Rectal smooth muscle tissue (tissue), 1 donor: ENCODE measurements around the gene WASHC2A.
"Not testable (repeated sequence)": the region's sequence is repeated elsewhere in the genome, so short reads cannot be mapped to it uniquely, and the experiment has no call there.

Source experiments
- H3K27ac ChIP-seq: one replicate; pipeline ENCODE4 v1.7.0; 2013; ENCODE audit warnings: low read depth, low read length, inconsistent platforms
- H3K27me3 ChIP-seq: one replicate; pipeline ENCODE4 v1.7.0; 2013; ENCODE audit warnings: low read length; ENCODE audit not compliant: control insufficient read depth, insufficient read depth
- H3K36me3 ChIP-seq: one replicate; pipeline ENCODE4 v1.7.0; 2013; ENCODE audit warnings: low read length; ENCODE audit not compliant: control insufficient read depth, insufficient read depth
- H3K4me1 ChIP-seq: one replicate; pipeline ENCODE4 v1.7.0; 2013; ENCODE audit warnings: low read length; ENCODE audit not compliant: control insufficient read depth, insufficient read depth
- H3K4me3 ChIP-seq: one replicate; pipeline ENCODE4 v1.7.0; 2013; ENCODE audit warnings: low read length
- H3K9ac ChIP-seq: one replicate; pipeline ENCODE4 v1.7.0; 2013; ENCODE audit warnings: low read length

WASHC2A gene

GRCh38 chr10:50051995-50052660, 15.6 kb upstream of the WASHC2A start:
- not testable (repeated sequence) for H3K4me3 ChIP-seq, H3K4me1 ChIP-seq, H3K27ac ChIP-seq, H3K36me3 ChIP-seq, H3K27me3 ChIP-seq, H3K9ac ChIP-seq

DNA sequence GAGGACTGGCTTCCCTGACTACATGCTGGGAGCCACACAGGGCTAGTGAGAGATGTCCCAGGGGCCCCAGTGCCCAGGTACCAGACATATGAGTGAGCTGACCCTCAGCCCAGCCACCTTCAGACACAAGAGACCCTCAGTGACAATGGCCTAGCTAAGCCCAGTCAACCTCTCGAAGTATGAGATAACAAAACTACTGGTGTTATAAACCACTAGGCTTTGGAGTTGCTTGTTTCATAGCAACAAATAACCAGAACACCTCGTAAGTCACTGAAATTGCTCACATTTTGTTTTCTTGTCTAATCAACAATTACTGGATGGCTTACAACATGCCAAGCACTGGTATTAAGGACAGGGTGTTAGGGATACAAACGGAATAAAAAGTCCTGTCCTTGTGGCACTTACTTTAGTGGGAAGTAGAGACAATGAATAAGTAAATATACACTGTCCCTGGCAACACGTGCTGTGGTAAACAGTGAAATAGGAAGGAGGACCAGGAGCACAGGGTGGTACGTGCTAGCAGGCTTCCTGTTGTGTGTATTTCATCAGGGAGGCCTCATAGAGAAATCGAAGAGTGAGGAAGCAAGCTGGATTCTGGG, 14.9 kb upstream of the WASHC2A start:
- not testable (repeated sequence) for H3K4me1 ChIP-seq, H3K27ac ChIP-seq, H3K27me3 ChIP-seq, H3K4me3 ChIP-seq, H3K36me3 ChIP-seq, H3K9ac ChIP-seq

DNA sequence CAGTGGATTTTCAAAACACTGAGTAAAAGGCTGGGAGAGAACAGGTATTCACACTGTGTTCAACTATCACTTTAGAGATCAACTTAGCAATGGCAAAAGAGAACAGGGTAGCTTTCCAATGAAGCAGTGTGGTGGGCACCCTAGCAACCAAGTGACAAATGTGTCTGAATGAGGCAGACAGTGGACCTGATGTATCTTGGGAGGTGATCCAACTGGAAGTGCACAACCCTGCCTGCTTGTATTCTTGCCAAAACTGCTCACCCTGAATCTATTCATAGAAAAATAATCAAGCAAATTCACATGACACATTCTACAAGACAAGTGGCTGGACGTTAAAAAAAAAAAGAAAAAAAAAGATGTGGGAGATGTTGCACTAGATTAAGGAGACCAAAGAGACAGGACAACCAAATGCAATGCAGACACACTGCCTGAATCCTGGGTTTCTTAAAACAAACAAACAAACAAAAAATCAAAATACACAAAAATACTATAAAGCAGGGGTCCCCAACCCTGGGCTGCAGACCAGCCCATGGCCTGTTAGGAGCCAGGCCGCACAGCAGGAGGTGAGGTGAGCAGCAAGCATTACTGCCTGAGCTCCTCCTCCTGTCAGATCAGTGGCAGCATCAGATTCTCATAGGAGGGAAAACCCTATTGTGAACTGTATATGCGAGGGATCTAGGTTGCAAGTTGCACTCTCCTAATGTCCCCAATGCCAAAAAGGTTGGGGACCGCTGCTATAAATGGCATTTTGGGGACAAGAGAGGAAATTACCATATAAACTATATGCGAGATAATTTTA, 12.1 kb upstream of the WASHC2A start:
- H3K4me1 ChIP-seq, H3K36me3 ChIP-seq, H3K4me3 ChIP-seq, H3K27me3 ChIP-seq, H3K9ac ChIP-seq, H3K27ac ChIP-seq: not testable (repeated sequence)

- not testable (repeated sequence) for H3K27ac ChIP-seq, H3K36me3 ChIP-seq, H3K9ac ChIP-seq, H3K4me1 ChIP-seq, H3K4me3 ChIP-seq, H3K27me3 ChIP-seq
Measured at GRCh38 chr10:50056654-50057053, 11.1 kb upstream of the WASHC2A start.

DNA sequence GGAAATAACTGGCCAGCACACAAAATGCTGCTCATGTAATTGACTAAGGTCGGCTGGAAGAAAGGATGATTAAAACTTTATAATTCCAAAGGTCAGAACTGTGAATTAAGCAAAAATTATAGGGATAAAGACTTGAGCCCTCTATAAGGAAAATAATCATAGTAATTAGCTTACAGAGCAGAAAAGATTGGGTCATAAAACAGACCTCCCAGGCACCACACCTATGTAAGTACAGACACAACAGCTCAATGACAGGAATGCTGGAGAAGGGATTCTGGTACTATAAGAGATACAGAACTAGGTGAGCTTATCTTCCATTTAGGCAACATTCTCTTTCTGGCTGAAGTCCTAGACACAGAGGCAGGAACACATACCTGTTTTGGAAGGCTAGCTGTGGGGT, 9.0 kb upstream of the WASHC2A start:
- not testable (repeated sequence) for H3K27me3 ChIP-seq, H3K4me3 ChIP-seq, H3K4me1 ChIP-seq, H3K27ac ChIP-seq, H3K9ac ChIP-seq, H3K36me3 ChIP-seq

GRCh38 chr10:50059946-50060345, 7.8 kb upstream of the WASHC2A start:
- not testable (repeated sequence) for H3K9ac ChIP-seq, H3K36me3 ChIP-seq, H3K27ac ChIP-seq, H3K4me3 ChIP-seq, H3K4me1 ChIP-seq, H3K27me3 ChIP-seq

GRCh38 chr10:50061548-50061947, 6.2 kb upstream of the WASHC2A start:
- not testable (repeated sequence) for H3K9ac ChIP-seq, H3K36me3 ChIP-seq, H3K4me1 ChIP-seq, H3K27ac ChIP-seq, H3K4me3 ChIP-seq, H3K27me3 ChIP-seq

- no peak overlapping the region for H3K4me3 ChIP-seq
- H3K4me1 ChIP-seq, result no peaks in the 10 kb centered on the region
- H3K27ac ChIP-seq, result no peak overlapping the region
- H3K27me3 ChIP-seq, result no peaks in the 10 kb centered on the region
- H3K36me3 ChIP-seq, result no peaks in the 10 kb centered on the region
- no peak overlapping the region for H3K9ac ChIP-seq
Measured at GRCh38 chr10:50063100-50063499, 4.7 kb upstream of the WASHC2A start.

DNA sequence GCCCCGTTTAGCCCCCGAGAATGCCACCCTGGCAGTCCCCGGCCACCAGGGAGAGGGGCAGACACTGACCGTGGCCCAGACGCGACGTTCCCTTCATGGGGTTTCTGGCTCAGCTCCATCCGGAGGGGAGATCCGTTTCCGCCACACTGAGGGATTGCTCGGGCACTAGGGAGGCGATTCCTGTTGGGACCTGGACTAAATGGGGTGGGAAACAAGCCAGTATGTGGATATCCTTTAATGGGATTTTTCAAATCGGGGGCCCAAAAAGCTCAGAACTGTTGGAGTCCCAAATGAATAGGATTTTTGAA, 552 bp downstream of the WASHC2A start:
- peak overlapping the region; percentile 41 for H3K4me3 ChIP-seq
- not testable (repeated sequence) for H3K36me3 ChIP-seq, H3K27me3 ChIP-seq, H3K27ac ChIP-seq, H3K9ac ChIP-seq, H3K4me1 ChIP-seq

DNA sequence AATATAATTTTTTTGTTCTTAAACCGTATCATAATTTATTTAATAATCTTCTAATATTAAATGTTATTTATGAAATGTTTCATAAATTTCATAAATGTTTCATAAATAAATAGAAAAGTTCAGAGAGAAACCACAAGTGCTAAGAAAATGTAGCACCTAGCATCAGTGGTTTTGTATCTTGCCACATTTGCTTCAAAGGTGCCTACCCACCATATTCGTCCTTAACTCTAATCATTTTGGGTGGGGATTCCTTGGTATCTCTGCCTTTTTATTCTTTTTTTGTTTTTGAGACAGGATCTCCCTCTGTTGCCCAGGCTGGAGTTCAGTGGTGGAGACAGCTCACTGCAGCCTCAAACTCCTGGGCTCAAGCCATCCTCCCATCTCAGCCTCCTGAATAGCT, 7.4 kb downstream of the WASHC2A start:
- not testable (repeated sequence) for H3K36me3 ChIP-seq, H3K27me3 ChIP-seq, H3K9ac ChIP-seq, H3K4me1 ChIP-seq, H3K4me3 ChIP-seq, H3K27ac ChIP-seq

DNA sequence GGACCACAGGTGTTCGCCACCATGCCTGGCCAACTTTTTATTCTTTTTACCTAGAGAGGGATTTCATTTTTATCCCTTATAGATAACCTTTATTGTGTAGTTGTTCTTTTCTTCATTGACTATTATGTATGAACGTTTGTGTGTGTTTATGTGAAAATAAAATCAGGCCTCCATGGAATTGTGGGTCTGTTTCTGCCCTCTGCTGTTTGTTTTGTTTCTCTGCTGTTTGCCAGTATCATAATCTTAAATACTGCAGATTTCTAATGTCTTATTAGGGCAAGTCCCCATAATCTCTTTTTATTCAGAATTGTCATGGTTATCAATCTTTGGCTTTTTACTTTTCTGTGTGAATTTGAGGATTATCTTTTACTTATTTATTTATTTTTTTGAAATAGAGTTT, 7.8 kb downstream of the WASHC2A start:
- H3K4me3 ChIP-seq, H3K27me3 ChIP-seq, H3K27ac ChIP-seq, H3K36me3 ChIP-seq, H3K9ac ChIP-seq, H3K4me1 ChIP-seq: not testable (repeated sequence)

DNA sequence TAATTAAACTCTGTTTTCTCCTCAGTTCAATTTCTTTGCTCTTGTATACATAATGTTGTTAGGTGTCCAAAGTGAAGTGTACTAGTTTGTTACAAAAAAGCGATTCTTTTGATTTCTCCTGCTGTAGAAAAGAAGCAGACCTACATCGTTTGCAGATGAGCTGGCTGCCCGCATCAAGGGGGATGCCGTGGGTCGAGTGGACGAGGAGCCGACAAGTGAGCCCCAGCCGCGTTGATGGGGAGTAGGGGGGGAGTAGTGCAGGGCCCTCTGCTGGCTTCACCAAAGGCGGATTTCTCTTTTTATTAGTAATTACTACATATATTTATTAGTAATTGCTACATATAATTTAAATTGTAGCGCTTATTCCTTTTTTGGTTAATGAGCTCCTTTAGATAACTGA, 23.6 kb downstream of the WASHC2A start:
- not testable (repeated sequence) for H3K36me3 ChIP-seq, H3K4me1 ChIP-seq, H3K9ac ChIP-seq, H3K27me3 ChIP-seq, H3K27ac ChIP-seq, H3K4me3 ChIP-seq

DNA sequence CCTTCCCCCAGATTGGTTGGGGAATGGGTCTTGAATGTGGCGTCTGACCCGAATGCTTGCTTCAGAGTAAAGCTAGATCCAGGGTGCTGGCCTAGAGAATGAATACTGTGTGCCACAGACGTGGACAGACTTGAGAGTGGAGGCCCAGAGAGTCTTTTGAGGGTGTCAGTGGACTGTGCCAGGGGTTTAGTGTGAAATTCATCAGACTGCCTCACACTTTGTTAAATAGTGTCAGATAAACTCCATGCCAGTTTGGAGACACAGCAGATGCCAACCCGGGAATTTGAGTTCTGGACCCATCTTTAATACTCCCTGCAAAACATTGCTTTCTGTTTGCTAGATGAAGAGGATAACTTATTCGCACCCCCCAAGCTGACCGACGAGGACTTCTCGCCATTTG, 25.2 kb downstream of the WASHC2A start:
- H3K9ac ChIP-seq, H3K36me3 ChIP-seq, H3K27me3 ChIP-seq, H3K4me1 ChIP-seq, H3K27ac ChIP-seq, H3K4me3 ChIP-seq: not testable (repeated sequence)
